ENCODE measurements around the gene GRK4. TPM values are rescaled to one million over a fixed set of nuclear protein-coding genes. Genes with fewer than 3 reads are reported as not detected.

The GRK4 gene
- total and polyA plus RNA-seq, 2 of the 4 experiments (the other 2 are of a cell fraction), result 1.6 to 2.2 TPM

- intact Hi-C loops (cut with micrococcal nuclease) (no loop called here), in situ Hi-C loops (cut with MboI; ENCODE audit: low sequenced_read_pairs) (no loop called here), dilution Hi-C loops (cut with HindIII; ENCODE audit: low sequenced_read_pairs, unreplicated experiment) (no loop called here)
- POLR2A ChIA-PET (ENCODE audit: unreplicated experiment), result no interaction called here
- Histone ChIP-seq H3K9ac (ENCODE audit: low read depth, low read length) (no peak overlapping the region), H4K91ac (ENCODE audit: insufficient read depth, low read depth, low read length) (no peak overlapping the region), H2AK9ac (replicated peaks; ENCODE audit: low read depth, low read length, poor library complexity) (no peak overlapping the region), H3K14ac (replicated peaks; ENCODE audit: low read depth, low read length) (no peak overlapping the region), H3K27me3 (ENCODE audit: control insufficient read depth, insufficient read depth, low read length) (peaks cover 25% of the 10 kb centered on the region), H3K56ac (ENCODE audit: extremely low read depth, insufficient read depth, low read length) (no peak overlapping the region), H3K4me1 (ENCODE audit: control insufficient read depth, insufficient read depth, low read length) (peaks cover 2% of the 10 kb centered on the region; the same call in 1 of the 2 replicates), H3K18ac (ENCODE audit: low read depth, low read length) (no peak overlapping the region), H4K5ac (ENCODE audit: low read depth, low read length) (no peak overlapping the region), H2BK15ac (ENCODE audit: low read depth, low read length) (no peak overlapping the region), H2BK20ac (ENCODE audit: low read depth, low read length) (no peak overlapping the region), H3K4ac (ENCODE audit: low read depth, low read length) (no peak overlapping the region), H4K8ac (ENCODE audit: low read depth in 2 of 2, low read length in 2 of 2) (no peak overlapping the region), H2AFZ (replicated peaks; ENCODE audit: low read length, poor library complexity) (no peak overlapping the region), H4K20me1 (ENCODE audit: insufficient read depth, low read length) (no peaks in the 10 kb centered on the region), H2AK5ac (ENCODE audit: low read depth, low read length) (no peak overlapping the region), H3K9me1 (ENCODE audit: insufficient read depth, low read length) (no peaks in the 10 kb centered on the region), H3K4me3 (ENCODE audit: insufficient read depth, low read depth, low read length) (no peak overlapping the region), H3K27ac (ENCODE audit: insufficient read depth, low read length) (no peak overlapping the region), H2BK120ac (ENCODE audit: low read depth, low read length) (no peak overlapping the region), H3K4me2 (ENCODE audit: low read depth, low read length) (no peak overlapping the region), H2BK5ac (ENCODE audit: low read depth, low read length, poor library complexity, severe bottlenecking) (no peak overlapping the region), H3K79me1 (ENCODE audit: low read depth in 1 of 2, low read length in 2 of 2) (no peaks in the 10 kb centered on the region), H3K36me3 (ENCODE audit: control insufficient read depth, insufficient read depth, low read length) (no peaks in the 10 kb centered on the region), H3K23ac (ENCODE audit: low read depth, low read length) (no peak overlapping the region), H3K9me3 (ENCODE audit: control insufficient read depth, insufficient read depth, low read length) (peaks cover 4% of the 10 kb centered on the region)
- ATAC-seq (ENCODE audit: low read depth) (no peak), DNase-seq (no peak)
- WGBS, 2 experiments (ENCODE audit: extremely low coverage in 2 of 2, insufficient read length in 1 of 2), result 70% methylated on average over 3 of the region's 6 CpGs; no CpG with 5 or more reads in 1 of the 2 experiments
- TF ChIP-seq NFE2L2 (IDR thresholded peaks at IDR 0.05; ENCODE audit: low read depth, low read length), result no peak
- TF ChIP-seq MAZ (IDR thresholded peaks at IDR 0.05; ENCODE audit: borderline replicate concordance, low read depth, low read length), result no peak
- TF ChIP-seq RCOR1 (IDR thresholded peaks at IDR 0.05; ENCODE audit: insufficient replicate concordance, low read length), result no peak
- TF ChIP-seq BHLHE40 (IDR thresholded peaks at IDR 0.05; ENCODE audit: low read depth, low read length), result no peak
- no peak for TF ChIP-seq RAD21 (IDR thresholded peaks at IDR 0.05; ENCODE audit: low read length)
- no peak for TF ChIP-seq RFX5 (IDR thresholded peaks at IDR 0.05; ENCODE audit: low read depth, low read length)
- no peak for TF ChIP-seq CHD1 (IDR thresholded peaks at IDR 0.05; ENCODE audit: low read depth, low read length)
- no peak for TF ChIP-seq CTCF (conservative IDR thresholded peaks at IDR 0.05; ENCODE audit: low read depth, low read length)
- TF ChIP-seq POLR2A (IDR thresholded peaks at IDR 0.05; ENCODE audit: low read depth, low read length), result no peak
- no peak for TF ChIP-seq SMC3 (IDR thresholded peaks at IDR 0.05; ENCODE audit: low read depth, low read length)
- no peak for TF ChIP-seq USF2 (IDR thresholded peaks at IDR 0.05; ENCODE audit: low read depth, low read length)
- no peak for TF ChIP-seq ELK1 (IDR thresholded peaks at IDR 0.05; ENCODE audit: borderline replicate concordance, low read depth, low read length)
- no peak for TF ChIP-seq CEBPB (IDR thresholded peaks at IDR 0.05; ENCODE audit: low read depth, low read length)
- TF ChIP-seq FOS (IDR thresholded peaks at IDR 0.05; ENCODE audit: low read depth, low read length), result no peak
- no peak for TF ChIP-seq MXI1 (IDR thresholded peaks at IDR 0.05; ENCODE audit: borderline replicate concordance, low read depth, low read length)
- TF ChIP-seq MAFK (IDR thresholded peaks at IDR 0.05; ENCODE audit: low read depth, low read length), result no peak
- no TSS peak for BruUV-seq (replicated peaks)
- CTCF ChIA-PET, result no interaction called here
Measured at GRCh38 chr4:3060946-3061345, 97.6 kb downstream of the GRK4 start.
